HTERT RPE-1 (cell line): Measurements from ENCODE around the gene INSYN2B.

ENCODE experiments used
- in situ Hi-C: fragments of 300-500 bp; cut with MboI; formaldehyde crosslinking; loops from 4 replicates; pipeline ENCODE4 v1.14.3; 2020; ENCODE audit warnings: low sequenced_read_pairs

The INSYN2B gene

DNA sequence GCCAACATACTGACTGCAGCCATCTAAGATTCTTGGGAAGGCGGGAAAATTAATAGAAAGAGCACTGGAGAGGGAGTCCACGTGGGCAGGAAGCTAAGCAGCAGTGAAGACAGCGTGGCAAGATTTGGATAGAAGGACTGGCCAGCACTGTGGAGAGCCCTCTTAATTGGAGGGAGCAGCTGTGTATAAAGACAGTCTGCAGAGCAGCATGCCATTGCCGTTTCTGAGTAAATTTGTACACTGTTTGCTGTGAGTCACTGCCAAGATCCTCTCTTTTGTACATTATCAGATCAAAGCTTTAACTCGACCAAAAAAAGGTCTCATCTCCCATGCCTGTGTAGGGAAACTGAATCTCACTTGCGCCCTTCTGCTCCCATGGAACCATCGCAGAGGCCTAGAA lies 45.3 kb downstream of the INSYN2B start:
- in situ Hi-C loops: no loop called here

DNA sequence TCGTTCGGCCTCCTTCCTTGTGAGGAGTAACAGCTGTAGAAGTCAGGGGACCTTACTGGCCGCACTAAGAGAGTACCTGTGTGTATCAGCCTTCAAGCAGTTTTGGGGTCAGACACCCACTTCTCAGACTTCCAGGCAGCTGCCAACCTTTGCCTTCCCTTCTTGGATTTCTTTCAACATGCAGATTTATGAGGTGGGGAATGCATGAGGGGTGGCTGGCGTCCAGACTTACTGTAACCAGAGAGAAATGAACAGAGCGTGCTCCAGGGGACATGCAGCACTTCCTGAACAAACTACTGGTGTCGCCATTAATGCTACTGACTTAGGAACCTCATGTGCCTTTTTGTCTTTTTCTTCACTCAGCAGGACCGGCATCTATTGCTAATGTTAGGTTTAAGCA lies 46.7 kb downstream of the INSYN2B start:
- in situ Hi-C loops: no loop called here

DNA sequence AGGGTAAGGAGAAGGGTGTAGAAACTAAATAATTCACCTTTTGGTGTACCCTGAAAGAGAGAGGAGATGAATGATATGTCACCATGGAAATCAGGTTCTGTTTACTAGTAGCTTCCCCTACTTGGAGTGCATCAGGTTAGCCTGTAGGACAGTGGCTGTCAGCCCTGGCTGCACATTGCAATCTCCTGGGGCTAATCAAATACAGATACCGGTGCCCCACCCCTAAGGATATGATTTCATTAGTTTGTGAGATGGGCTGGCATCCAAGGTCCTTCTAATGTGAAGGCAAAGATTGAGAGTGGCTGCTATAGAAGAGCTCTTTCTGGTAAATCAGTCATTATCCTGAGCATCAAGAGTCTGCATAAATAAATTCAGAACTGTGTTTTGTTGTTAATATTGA lies 47.2 kb downstream of the INSYN2B start:
- in situ Hi-C loops: no loop called here

DNA sequence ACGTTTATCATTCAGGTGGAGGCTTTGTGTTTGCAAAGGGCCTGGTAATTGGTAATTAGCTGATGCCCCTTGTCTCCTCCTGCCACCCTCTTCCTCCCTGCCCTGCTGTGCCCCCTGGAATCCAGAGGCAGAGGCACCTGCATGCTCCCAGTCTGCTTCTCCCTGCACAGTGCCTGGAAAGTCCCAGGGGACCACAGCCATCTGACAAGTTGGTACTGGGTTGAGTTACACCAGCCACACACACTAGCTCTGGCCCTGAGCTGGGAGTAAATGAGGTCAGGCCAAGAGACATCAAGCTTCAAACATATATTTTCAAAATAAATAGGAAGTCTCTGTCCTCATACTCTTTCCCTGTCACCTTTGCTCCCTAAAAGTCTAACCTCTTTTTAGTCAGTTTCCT lies 56.3 kb downstream of the INSYN2B start:
- in situ Hi-C loops: no loop called here

DNA sequence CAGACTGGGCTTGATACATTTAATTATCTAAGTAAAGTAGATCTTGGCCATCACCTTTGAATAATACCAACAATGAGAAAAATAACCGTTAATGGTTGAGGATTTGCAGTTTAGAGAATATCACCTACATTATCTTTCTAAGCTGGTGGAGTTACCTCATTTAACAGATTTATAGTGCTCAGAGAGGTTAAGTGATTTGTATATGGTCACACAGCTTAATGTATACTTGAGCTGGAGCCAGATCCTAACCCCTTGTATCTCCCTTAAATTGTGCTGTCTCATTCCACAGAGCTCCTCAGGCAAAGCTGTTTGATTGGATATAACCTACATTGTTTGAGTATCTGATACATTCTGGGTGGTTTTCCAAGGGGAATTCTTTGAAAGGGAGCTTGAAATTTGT lies 57.8 kb downstream of the INSYN2B start:
- in situ Hi-C loops: no loop called here

DNA sequence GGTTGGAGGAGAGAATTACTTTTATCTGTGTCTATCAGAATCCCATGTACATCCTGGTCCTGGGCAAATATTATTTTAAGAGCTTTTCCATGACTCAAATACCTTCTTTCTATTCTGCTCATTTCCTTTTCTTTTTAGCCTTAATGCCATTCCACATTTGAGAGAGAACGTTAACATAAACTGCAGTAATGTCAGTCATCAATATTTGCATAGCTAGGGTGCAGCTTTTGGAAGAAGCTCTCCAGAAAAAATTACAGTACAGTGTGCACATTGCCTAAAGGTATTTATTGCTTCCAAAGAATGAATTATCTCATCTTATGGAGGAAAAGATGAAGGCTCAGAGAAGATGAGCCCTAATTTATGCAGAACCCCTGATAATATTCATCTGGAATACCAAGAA lies 58.3 kb downstream of the INSYN2B start:
- in situ Hi-C loops: no loop called here

DNA sequence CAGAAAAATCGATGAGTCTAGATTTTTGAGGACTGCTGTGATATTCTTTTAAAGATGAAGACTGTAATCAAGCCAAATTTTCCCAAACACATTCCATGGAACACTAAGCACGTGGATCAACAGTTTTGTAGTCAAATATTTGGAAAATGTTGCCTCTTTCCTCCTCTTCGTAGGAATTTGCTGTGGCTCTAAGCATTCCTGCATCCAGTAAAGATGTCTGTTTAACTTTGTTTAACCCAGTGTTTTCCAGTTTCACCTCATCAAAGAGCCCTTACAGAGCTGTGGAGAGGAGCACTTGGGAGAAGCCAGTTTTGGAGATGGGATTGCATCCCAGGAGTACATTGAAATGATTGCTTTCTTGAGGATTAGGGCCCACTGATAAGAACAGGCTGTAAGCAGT lies 58.9 kb downstream of the INSYN2B start:
- in situ Hi-C loops: no loop called here

DNA sequence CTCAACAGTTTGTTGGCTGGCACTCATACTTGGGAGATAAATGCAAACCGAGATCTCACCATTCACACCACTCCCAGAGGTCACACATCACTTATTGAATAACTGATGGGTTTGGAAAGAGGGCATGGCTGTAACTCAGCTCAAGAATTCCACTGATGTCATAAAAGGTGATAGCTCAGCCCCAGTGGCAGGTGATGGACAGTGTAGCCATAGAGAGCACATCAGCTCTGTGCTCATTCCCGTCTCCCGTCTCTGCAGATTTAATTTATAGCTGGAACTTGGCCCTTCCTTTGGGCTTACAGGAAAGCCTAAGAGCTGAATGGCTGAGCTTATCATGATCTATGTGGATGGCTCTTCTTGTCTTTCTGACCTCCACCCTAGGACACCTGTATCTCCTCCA lies 59.8 kb downstream of the INSYN2B start:
- in situ Hi-C loops: no loop called here

DNA sequence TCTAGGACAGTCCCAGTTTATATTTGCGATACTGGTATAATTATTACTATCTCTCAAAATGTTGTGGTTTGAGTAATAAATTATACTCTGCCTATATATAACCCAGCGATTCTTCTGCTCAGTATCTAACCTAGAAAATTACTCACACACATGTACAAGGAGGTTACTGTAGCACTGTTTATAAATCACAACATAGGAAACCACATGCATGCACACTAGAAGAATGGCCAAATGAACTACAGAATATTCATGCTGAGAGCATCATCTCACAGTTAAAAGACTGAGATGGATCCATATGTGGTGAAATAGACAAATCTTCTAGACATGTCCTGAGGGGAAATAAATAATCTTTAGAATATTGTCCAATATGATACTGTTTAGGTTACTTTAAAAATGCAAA lies 62.1 kb downstream of the INSYN2B start:
- in situ Hi-C loops: no loop called here

DNA sequence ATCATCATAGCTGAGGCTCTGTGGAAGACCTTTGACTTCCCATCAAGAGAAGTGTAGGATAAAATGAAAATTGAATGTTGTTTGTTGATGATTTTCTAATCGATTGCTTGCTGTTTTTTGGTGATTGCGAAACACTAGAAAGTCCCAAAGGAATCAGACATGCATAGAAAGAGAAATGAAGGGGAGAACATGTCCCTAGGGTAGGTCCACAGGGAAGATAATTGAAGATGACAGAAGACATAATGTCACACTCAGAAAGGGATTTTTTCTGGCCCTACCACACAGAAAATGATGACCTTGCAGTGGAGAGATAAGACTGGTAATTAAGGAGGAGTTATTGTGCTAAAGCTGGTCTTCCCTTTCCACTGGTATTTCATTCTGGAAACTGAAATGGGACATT lies 62.8 kb downstream of the INSYN2B start:
- in situ Hi-C loops: no loop called here

DNA sequence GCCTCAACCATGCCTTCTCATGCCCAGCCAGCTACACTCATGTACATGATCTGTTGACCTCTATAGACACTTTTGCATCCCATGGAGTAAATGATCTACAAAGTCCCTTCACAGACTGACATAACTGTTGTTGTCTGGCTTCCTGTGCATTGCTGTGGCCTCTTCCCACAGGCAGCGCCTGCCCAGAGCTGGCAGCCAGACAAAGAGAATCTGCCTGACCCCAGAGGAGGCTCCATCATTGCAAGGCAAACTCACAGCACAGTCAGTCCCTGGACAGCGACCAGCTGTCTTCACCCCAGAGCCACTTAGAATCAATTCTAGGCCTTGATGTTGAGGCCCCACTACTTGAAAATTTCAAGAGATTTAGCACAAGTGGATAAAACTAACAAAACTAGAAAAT lies 65.5 kb downstream of the INSYN2B start:
- in situ Hi-C loops: no loop called here

DNA sequence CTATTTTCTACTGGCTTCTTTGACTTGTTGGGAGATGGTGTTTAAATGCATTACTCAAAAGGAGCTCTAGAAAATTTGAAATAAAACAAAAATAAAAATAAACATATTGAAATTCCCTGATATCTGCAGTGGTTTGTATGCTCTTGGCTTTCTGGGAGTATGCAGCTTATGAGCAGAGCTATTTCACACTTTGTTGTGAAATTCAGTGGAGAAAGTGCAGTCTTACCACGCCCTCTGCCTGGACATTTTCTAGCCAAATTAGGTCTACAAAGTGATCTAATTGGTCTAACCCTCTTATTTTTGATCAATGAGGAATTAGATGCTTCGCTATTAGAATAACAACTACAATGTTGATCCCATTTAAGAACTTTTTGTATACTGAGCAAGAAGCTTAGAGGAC lies 66.8 kb downstream of the INSYN2B start:
- in situ Hi-C loops: no loop called here

DNA sequence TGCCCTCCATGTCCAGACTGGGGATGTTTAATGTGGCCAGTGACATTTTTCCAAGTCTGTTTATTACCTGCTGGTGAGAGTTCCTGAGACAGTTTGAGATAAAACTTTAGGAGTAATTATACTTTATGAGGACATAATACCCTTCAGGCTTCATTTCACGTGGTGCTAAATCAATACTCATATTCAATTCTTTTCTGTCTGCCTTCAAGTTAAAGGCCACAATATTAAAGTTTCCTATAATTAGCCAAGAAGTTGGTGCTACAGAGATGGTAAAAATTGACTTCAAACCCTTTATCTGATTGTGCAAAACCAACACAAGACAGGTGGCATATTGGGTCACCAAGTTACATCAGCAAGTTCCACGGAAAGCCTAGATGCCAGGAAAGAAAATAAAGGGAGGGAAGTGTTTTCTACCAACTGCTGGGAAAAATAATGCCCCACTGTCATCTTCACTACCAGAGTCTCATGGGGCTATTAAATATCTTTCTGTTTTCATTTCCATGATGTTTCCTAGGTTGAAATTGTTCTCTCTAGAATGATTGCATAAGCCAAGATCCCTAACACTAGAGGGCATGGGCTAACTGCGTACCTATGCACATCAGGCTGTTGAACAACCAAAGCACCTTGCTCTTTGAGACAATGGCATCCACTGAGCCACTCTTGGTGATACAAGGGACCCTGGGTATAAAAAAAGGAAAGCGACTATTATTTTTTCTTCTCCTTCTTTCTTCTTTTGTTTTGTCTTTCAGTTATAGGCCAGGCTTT lies 68.7 kb downstream of the INSYN2B start:
- in situ Hi-C loops: no loop called here

DNA sequence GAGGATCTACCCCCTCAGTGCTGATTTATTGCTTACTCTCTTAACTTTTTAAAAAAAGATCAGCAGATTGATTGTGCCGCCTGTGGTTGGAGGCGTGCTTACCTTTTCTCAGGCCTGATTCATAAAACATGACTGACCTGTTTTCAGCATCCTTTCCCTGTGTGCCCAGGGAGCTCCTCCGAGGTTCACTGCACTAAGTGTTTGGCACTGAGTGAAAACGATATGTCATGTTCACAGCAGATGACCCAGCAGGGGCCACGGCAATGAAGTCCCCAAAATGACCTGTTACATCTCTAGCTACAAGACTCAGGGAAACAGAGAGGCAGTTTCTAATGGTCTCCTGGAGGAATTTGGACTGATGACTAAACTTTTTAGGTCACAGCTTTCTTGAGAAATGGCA lies 69.9 kb downstream of the INSYN2B start:
- in situ Hi-C loops: no loop called here

DNA sequence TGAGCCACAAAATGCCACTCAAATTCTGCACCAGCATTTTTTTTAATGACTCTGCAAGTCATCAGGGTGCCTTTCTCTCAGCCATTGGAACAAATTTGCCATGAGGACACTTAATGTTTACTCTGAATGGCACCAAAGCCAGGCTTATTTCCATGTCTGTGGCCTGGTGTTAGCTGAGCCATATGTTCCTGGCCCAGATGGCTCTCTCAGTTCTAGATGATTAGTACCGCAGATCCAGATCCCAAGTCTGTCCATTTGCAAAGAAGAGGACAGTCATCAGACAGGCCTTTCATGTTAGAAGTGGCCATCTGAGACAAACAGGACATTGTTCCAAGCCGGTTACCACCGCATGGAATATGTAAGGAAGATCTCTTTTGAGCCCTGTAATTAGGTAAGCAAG lies 70.3 kb downstream of the INSYN2B start:
- in situ Hi-C loops: no loop called here

DNA sequence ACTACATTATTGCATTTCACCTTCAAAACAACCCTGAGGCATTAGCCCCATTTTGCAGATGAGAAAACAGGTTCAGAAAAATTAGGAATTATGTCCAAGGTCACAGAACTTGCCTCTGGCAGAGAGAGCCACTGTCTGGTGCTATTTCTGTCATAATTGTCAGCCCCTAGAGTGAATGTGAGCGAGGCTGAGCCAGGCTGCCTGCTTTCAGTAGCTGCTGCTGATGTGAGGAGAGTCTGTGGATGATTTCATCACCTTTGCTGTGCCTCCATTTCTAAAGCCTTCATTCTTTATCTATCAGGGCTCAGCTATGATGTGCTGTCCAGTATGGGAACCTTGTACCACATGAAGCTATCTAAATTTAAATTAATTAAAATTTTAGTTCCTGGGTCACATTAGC lies 71.4 kb downstream of the INSYN2B start:
- in situ Hi-C loops: no loop called here

DNA sequence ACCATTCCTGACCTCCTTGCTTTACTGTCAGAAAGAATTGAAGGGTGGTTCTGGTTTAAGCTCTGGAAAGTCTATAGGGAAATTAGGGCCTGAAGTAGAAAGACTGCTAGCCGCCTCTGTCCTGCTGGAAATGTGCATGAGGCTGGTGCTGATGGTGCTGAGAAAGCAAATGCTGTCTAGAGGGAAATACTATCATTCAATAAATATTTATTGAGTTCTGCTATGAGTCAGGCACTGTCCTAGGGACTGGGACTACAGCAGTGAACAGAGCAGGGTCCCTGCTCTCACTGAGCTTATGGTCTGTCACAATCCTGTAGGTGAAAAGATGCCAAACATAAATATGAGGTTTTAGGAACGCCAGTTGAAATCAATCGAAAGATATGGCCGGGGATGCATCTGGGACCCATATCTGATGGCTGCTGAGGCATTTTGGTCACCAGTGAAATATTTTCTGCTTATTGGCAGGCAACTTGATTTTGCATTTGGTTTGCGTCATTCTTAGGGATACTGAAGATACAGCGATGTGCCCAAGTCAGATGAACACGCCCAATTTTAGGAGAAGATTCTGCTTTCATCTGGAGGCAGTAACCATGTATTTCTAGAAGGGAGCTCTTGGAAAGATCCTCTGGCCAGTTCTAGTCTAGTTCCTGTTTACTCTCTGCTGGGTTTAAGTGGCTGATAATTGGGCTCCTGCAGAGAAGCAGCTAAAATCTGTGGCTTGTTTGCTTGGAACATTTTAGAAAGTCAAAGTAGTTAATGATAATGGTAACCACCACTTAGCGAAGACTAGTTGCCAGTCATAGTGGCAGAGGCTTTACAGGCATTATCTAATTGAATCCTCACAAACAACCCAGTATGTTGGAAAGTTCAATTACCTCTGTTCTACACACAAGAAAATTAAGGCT lies 73.3 kb downstream of the INSYN2B start:
- in situ Hi-C loops: no loop called here

DNA sequence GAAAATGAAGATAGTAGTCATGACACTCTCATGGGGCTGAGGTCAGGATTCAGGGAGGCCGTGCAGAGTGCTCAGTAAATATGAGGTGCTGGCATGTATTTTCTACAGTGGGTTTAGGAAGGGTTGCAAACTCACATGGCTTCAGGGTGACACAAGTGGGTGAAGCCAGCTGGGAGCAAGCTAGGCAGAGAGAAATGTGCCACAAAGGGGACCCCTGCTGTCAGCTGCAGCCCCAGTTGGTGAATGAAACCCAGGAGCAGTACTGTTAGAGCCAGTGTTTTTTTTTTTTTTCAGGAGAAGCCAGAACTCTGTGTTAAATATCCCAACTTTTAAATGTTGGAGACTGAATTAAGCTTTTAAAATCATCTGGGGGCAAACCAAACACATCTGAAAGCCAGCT lies 75.3 kb downstream of the INSYN2B start:
- in situ Hi-C loops: no loop called here

DNA sequence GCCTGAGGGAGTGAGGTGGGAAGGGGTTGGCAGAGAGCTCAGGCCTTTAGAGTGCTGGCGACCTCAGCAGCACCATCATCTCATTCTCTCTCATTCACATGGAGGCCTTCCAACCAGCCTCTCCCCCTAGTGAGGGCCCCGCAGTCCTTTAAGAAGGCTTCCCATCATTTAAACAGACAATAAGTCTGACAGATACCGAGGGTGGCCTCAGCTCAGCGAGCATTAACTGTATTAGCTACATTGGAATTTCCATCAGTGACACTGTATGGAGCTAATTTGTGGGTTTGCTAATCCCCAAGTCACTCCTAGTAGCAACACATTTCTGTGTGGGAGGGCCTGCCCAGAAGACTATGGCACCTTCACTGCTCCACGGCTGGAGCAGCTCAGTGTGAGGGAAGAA lies 75.8 kb downstream of the INSYN2B start:
- in situ Hi-C loops: no loop called here

DNA sequence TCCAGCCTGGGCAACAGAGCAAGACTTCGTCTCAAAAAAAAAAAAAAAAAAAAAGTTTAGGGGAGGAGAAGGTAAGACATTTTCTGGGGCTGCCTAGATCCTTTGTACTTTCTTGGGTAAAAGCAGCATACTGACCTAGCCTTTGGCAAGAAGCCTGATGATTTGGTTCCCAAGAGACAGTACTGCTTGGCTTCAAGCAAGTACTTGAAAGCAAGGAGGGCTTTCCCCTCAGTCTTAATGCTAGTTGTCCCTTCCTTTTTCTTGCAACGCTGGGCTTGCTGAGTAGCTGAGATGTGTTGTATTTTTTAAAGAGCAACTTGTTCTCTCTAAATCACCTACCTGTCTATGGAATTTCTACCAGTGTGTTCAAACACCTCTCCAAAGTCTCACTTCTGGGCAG lies 76.2 kb downstream of the INSYN2B start:
- in situ Hi-C loops: no loop called here

DNA sequence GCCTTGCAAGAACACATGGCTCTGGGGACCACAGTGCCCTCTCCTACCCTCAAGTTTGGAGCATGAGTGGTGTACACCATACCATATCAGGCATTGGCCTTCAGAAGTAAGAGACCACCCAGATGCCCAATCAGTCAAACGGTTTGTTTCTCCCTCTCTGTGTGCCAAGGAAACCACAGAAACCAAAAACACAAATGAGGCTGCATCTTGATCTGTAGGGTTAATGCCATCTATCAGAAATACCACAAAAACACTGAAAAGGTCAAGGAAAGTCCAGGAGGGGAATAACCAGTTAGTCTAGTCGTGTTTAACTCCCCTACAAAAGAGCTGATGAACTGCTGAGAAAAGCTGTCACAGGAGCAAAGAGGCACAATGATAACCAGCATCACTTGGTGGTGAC lies 78.4 kb downstream of the INSYN2B start:
- in situ Hi-C loops: no loop called here

DNA sequence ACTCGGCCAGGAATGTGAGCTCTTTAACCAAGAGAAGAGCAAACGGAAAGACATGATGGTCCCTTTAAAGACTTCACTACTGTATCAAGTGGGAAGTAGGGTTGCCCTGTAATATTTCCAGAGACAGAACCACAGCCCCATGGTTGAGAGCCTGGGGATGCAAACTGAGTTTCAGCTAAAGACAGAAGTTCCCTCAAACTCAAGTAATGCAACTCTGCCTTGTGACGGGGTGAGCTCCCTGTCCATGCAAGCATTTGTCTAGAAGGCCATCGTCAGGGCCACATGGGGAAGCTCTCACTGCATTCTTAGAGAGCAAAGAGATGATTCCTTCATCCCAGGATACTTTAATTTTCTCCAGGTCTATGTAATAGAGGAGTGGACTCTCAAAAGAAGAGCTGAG lies 82.8 kb downstream of the INSYN2B start:
- in situ Hi-C loops: no loop called here
